SH-SY5Y (cell line): Measurements from ENCODE around the gene C19orf44.

ENCODE experiments used
- GATA2 ChIP-seq: IDR thresholded peaks from 2 replicates; pipeline ENCODE4 v1.6.1; 2011; ENCODE audit warnings: mild to moderate bottlenecking, low read depth, low read length
- GATA3 ChIP-seq: IDR thresholded peaks from 2 replicates; pipeline ENCODE4 v1.6.1; 2011; ENCODE audit warnings: low read depth, mild to moderate bottlenecking, low read length, moderate library complexity

The C19orf44 gene

GRCh38 chr19:16566702-16567101 lies 70.5 kb downstream of the C19orf44 start:
- no peak for TF ChIP-seq GATA2
- TF ChIP-seq GATA3: no peak

GRCh38 chr19:16569609-16570320 lies 73.6 kb downstream of the C19orf44 start:
- TF ChIP-seq GATA2 (no peak), GATA3 (no peak)
